Upper lobe of left lung (tissue), 6 donors: ENCODE results near the gene SKIL. TPM values are rescaled to one million over a fixed set of nuclear protein-coding genes. Genes with fewer than 3 reads are reported as not detected.
A peak's percentile ranks its signal among the peaks of the same experiment; 100 is the strongest.

Source experiments
- ATAC-seq, 2 donors: fragments of 200-7000 bp; cut with Tn5 transposase; one replicate each; pipeline ENCODE4 v1.9.1; 2022; ENCODE audit warnings: mild to moderate bottlenecking in 2 of 2, moderate library complexity in 2 of 2; ENCODE audit not compliant: low FRiP score in 2 of 2
- DNase-seq, 2 donors: peaks; one replicate each; pipeline ENCODE4 v3.0.0-alpha.2; 2019 to 2020
- H3K27ac ChIP-seq, 4 donors: fragments of 200-600 bp; sonication (generic); one replicate each; pipeline ENCODE4 v1.5.1; 2016 to 2019
- H3K27me3 ChIP-seq, 4 donors: fragments of 200-600 bp; sonication (generic); one replicate each; pipeline ENCODE4 v1.5.1; 2017 to 2019
- H3K36me3 ChIP-seq, 4 donors: fragments of 200-600 bp; sonication (generic); one replicate each; pipeline ENCODE4 v1.5.1; 2016 to 2019
- H3K4me1 ChIP-seq, 4 donors: fragments of 200-600 bp; sonication (generic); one replicate each; pipeline ENCODE4 v1.5.1; 2018 to 2019
- H3K4me3 ChIP-seq, 4 donors: fragments of 200-600 bp; sonication (generic); one replicate each; pipeline ENCODE4 v1.5.1; 2017 to 2019; ENCODE audit warnings: mild to moderate bottlenecking in 2 of 4, moderate library complexity in 1 of 4
- H3K9me3 ChIP-seq, 4 donors: fragments of 200-600 bp; sonication (generic); one replicate each; pipeline ENCODE4 v1.5.1; 2018 to 2019
- EP300 ChIP-seq, 4 donors: sonication (generic); formaldehyde crosslinking; IDR thresholded peaks; one replicate each; pipeline ENCODE4 v1.5.1; 2017; ENCODE audit warnings: antibody characterized with exemption in 4 of 4, control low read depth in 2 of 4
- POLR2A ChIP-seq, 4 donors: fragments of 450-650 bp; IDR thresholded peaks; one replicate each; pipeline ENCODE4 v1.5.1; 2016 to 2017; ENCODE audit warnings: antibody characterized with exemption in 4 of 4, mild to moderate bottlenecking in 2 of 4
- POLR2AphosphoS5 ChIP-seq, 2 donors: sonication (generic); formaldehyde crosslinking; IDR thresholded peaks; one replicate each; pipeline ENCODE4 v1.5.1; 2017; ENCODE audit warnings: antibody characterized with exemption in 2 of 2
- WGBS, 2 donors: methylation state at CpG; one replicate each; pipeline ENCODE4 v1.1.5; 2017 to 2018; 5-methylcytosine and 5-hydroxymethylcytosine counted together
- total RNA-seq, 6 donors: library from RNA; depleted of rRNA in 4 of 6; stranded (reverse); fragments of >200 nt in 4 of 6; gene quantifications; one replicate each; pipeline versions ENCODE4 v1.1.0 to v1.2.1, GENCODE V29; 2016 to 2021
- TF ChIP-seq, protein P1 (sequence below), 6 experiments: fragments of 450-650 bp in 4 of 6; fragments of 200-600 bp in 2 of 6; sonication (generic) in 2 of 6; IDR thresholded peaks; one replicate each; pipeline ENCODE4 v1.5.1; 2016 to 2019; ENCODE audit warnings: antibody characterized with exemption in 6 of 6
- donor health status: DM: no; HTN: no; CAD: no; lungs with moderate emphysema.
- donor health status: DM: no; HTN: yes; CAD: no; lungs with severe emphysema.

The SKIL gene
- total RNA-seq, 6 donors from 2014 or later = 26.2 to 80.8 (median 69.3) TPM

GRCh38 chr3:170359178-170359704 is 1.7 kb downstream of the SKIL start:
- Histone ChIP-seq H3K27me3 (no peaks in the 10 kb centered on the region), H3K36me3 (peaks cover 0 to 38% (median 11%) of the 10 kb centered on the region in 4 donors), H3K27ac (peak overlapping the region; percentile 99 to 100 (median 100)), H3K4me3 (peak overlapping the region in 3 of 4 donors; percentile 90 to 99 (median 94)), H3K9me3 (no peaks in the 10 kb centered on the region), H3K4me1 (peaks cover 38 to 65% (median 40%) of the 10 kb centered on the region in 4 donors)
- no peak for DNase-seq
- WGBS, 2 donors = 72 to 75% methylated on average over 20 of the region's 20 CpGs
- no peak for ATAC-seq
- TF ChIP-seq, protein P1, sequence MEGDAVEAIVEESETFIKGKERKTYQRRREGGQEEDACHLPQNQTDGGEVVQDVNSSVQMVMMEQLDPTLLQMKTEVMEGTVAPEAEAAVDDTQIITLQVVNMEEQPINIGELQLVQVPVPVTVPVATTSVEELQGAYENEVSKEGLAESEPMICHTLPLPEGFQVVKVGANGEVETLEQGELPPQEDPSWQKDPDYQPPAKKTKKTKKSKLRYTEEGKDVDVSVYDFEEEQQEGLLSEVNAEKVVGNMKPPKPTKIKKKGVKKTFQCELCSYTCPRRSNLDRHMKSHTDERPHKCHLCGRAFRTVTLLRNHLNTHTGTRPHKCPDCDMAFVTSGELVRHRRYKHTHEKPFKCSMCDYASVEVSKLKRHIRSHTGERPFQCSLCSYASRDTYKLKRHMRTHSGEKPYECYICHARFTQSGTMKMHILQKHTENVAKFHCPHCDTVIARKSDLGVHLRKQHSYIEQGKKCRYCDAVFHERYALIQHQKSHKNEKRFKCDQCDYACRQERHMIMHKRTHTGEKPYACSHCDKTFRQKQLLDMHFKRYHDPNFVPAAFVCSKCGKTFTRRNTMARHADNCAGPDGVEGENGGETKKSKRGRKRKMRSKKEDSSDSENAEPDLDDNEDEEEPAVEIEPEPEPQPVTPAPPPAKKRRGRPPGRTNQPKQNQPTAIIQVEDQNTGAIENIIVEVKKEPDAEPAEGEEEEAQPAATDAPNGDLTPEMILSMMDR (IDR thresholded peaks at IDR 0.05) = no peak
- no peak for TF ChIP-seq POLR2AphosphoS5 (IDR thresholded peaks at IDR 0.05)
- no peak for TF ChIP-seq POLR2A (IDR thresholded peaks at IDR 0.05)
- no peak for TF ChIP-seq EP300 (IDR thresholded peaks at IDR 0.05)

DNA sequence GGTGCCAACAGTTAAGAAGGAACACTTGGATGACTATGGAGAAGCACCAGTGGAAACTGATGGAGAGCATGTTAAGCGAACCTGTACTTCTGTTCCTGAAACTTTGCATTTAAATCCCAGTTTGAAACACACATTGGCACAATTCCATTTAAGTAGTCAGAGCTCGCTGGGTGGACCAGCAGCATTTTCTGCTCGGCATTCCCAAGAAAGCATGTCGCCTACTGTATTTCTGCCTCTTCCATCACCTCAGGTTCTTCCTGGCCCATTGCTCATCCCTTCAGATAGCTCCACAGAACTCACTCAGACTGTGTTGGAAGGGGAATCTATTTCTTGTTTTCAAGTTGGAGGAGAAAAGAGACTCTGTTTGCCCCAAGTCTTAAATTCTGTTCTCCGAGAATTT is 3.0 kb downstream of the SKIL start:
- ATAC-seq (no peak), DNase-seq (no peak)
- Histone ChIP-seq H3K4me1 (peaks cover 31 to 70% (median 43%) of the 10 kb centered on the region in 4 donors), H3K27me3 (no peaks in the 10 kb centered on the region), H3K27ac (no peak overlapping the region), H3K4me3 (peak overlapping the region in 1 of 4 donors; percentile 99), H3K36me3 (peaks cover 0 to 38% (median 11%) of the 10 kb centered on the region in 4 donors), H3K9me3 (no peaks in the 10 kb centered on the region)
- WGBS, 2 donors = 84 to 96% methylated on average over 5 of the region's 5 CpGs
- no peak for TF ChIP-seq EP300 (IDR thresholded peaks at IDR 0.05)
- TF ChIP-seq POLR2A (IDR thresholded peaks at IDR 0.05) = no peak
- TF ChIP-seq POLR2AphosphoS5 (IDR thresholded peaks at IDR 0.05) = no peak
- TF ChIP-seq, protein P1 (IDR thresholded peaks at IDR 0.05) = no peak

GRCh38 chr3:170360916-170361315 is 3.4 kb downstream of the SKIL start:
- Histone ChIP-seq H3K4me3 (peak overlapping the region in 1 of 4 donors; percentile 99), H3K27ac (no peak overlapping the region), H3K27me3 (no peaks in the 10 kb centered on the region), H3K4me1 (peaks cover 26 to 70% (median 39%) of the 10 kb centered on the region in 4 donors), H3K9me3 (no peaks in the 10 kb centered on the region), H3K36me3 (peaks cover 0 to 38% (median 11%) of the 10 kb centered on the region in 4 donors)
- no peak for TF ChIP-seq POLR2AphosphoS5 (IDR thresholded peaks at IDR 0.05)
- TF ChIP-seq, protein P1 (IDR thresholded peaks at IDR 0.05) = no peak
- no peak for TF ChIP-seq EP300 (IDR thresholded peaks at IDR 0.05)
- TF ChIP-seq POLR2A (IDR thresholded peaks at IDR 0.05) = no peak
- no peak for ATAC-seq
- DNase-seq = no peak
- WGBS, 2 donors = 50 to 51% methylated on average over 5 of the region's 5 CpGs

GRCh38 chr3:170361711-170362110 is 4.2 kb downstream of the SKIL start:
- H3K27ac ChIP-seq = no peak overlapping the region
- H3K4me1 ChIP-seq = peaks cover 25 to 70% (median 37%) of the 10 kb centered on the region in 4 donors
- no peaks in the 10 kb centered on the region for H3K9me3 ChIP-seq
- ATAC-seq = no peak
- H3K4me3 ChIP-seq = peak overlapping the region in 1 of 4 donors; percentile 99
- H3K27me3 ChIP-seq = no peaks in the 10 kb centered on the region
- TF ChIP-seq EP300 (IDR thresholded peaks at IDR 0.05) (no peak), POLR2AphosphoS5 (IDR thresholded peaks at IDR 0.05) (no peak), POLR2A (IDR thresholded peaks at IDR 0.05) (no peak)
- TF ChIP-seq, protein P1 (IDR thresholded peaks at IDR 0.05) = no peak
- DNase-seq = no peak
- WGBS, 2 donors = 83 to 94% methylated on average over 6 of the region's 6 CpGs
- H3K36me3 ChIP-seq = peaks cover 0 to 38% (median 11%) of the 10 kb centered on the region in 4 donors
